SK-N-SH (cell line): ENCODE data around the gene APP. TPM values are rescaled to one million over a fixed set of nuclear protein-coding genes. Genes with fewer than 3 reads are reported as not detected.

Experiments
- CTCF ChIA-PET: fragments of 300-600, 350-600 bp; formaldehyde crosslinking; extraction: SDS; loops from one replicate; lab custom pipeline; 2021; lab: Yijun Ruan, JAX
- POLR2A ChIA-PET: fragments of 350-600 bp; sonication (Branson Sonifier 250); formaldehyde crosslinking; extraction: SDS; loops from one replicate; lab custom pipeline; 2020; ENCODE audit warnings: antibody characterized with exemption, inconsistent platforms; lab: Yijun Ruan, JAX
- DNase-seq: peaks from one replicate; pipeline ENCODE4 v3.0.0; 2012
- H2AFZ ChIP-seq: fragments of 200-600 bp; sonication (generic); 2 replicates; pipeline ENCODE4 v1.8.1; 2016; ENCODE audit warnings: antibody characterized with exemption, mild to moderate bottlenecking, low read depth
- H3F3A ChIP-seq: fragments of 200-600 bp; sonication (generic); replicated peaks from 2 replicates; pipeline ENCODE3; 2016; ENCODE audit warnings: antibody characterized with exemption, mild to moderate bottlenecking; ENCODE audit not compliant: insufficient read depth
- H3K27ac ChIP-seq, 2 experiments: fragments of 200-500 bp in 1 of 2; fragments of 200-600 bp in 1 of 2; sonication (Bioruptor generic) in 1 of 2; sonication (generic), shearing (Covaris generic) in 1 of 2; 2 replicates each; pipeline versions ENCODE4 v1.5.1 to v1.6.1; 2014 to 2016; ENCODE audit warnings: low read depth in 2 of 2, inconsistent platforms in 1 of 2, low read length in 1 of 2, mild to moderate bottlenecking in 1 of 2, mixed read lengths in 1 of 2
- H3K27me3 ChIP-seq: fragments of 200-600 bp; sonication (generic), shearing (Covaris generic); 2 replicates; pipeline ENCODE4 v1.6.1; 2016; ENCODE audit warnings: mixed run types; ENCODE audit not compliant: insufficient read depth
- H3K36me3 ChIP-seq, 2 experiments: fragments of 200-500 bp in 1 of 2; fragments of 200-600 bp in 1 of 2; sonication (Bioruptor generic) in 1 of 2; sonication (generic) in 1 of 2; replicated peaks in 1 of 2; 2 replicates each; pipeline versions ENCODE3 to v1.5.1; 2014 to 2016; ENCODE audit warnings: low read length in 1 of 2, mild to moderate bottlenecking in 1 of 2; ENCODE audit not compliant: insufficient read depth in 2 of 2, control insufficient read depth in 1 of 2
- H3K4me1 ChIP-seq, 2 experiments: fragments of 200-500 bp in 1 of 2; fragments of 200-600 bp in 1 of 2; sonication (Bioruptor generic) in 1 of 2; sonication (generic), shearing (Covaris generic) in 1 of 2; 2 replicates each; pipeline versions ENCODE4 v1.5.1 to v1.6.1; 2014 to 2016; ENCODE audit warnings: low read depth in 1 of 2, low read length in 1 of 2, mixed run types in 1 of 2; ENCODE audit not compliant: insufficient read depth in 2 of 2, control insufficient read depth in 1 of 2
- H3K4me2 ChIP-seq: fragments of 200-600 bp; sonication (generic), shearing (Covaris generic); 2 replicates; pipeline ENCODE4 v1.6.1; 2017; ENCODE audit warnings: mixed run types
- H3K4me3 ChIP-seq, 2 experiments: fragments of 200-500 bp in 1 of 2; fragments of 200-600 bp in 1 of 2; sonication (Bioruptor generic) in 1 of 2; sonication (generic), shearing (Covaris generic) in 1 of 2; 2 replicates each; pipeline versions ENCODE4 v1.5.1 to v1.8.1; 2014 to 2016; ENCODE audit warnings: low read depth in 2 of 2, inconsistent platforms in 1 of 2, low read length in 1 of 2, mild to moderate bottlenecking in 1 of 2, mixed read lengths in 1 of 2, moderate library complexity in 1 of 2
- H3K79me2 ChIP-seq: fragments of 200-600 bp; sonication (generic); 2 replicates; pipeline ENCODE4 v1.8.1; 2017; ENCODE audit warnings: mild to moderate bottlenecking; ENCODE audit not compliant: insufficient read depth
- H3K9ac ChIP-seq: fragments of 200-600 bp; sonication (generic); 2 replicates; pipeline ENCODE4 v1.6.1; 2017; ENCODE audit warnings: mixed run types
- H3K9me2 ChIP-seq: fragments of 200-600 bp; sonication (generic); 2 replicates; pipeline ENCODE4 v1.6.1; 2017; ENCODE audit warnings: mixed run types
- H3K9me3 ChIP-seq: fragments of 200-600 bp; sonication (generic); 2 replicates; pipeline ENCODE4 v1.6.1; 2017; ENCODE audit warnings: mixed run types, mild to moderate bottlenecking, moderate library complexity
- H4K20me1 ChIP-seq: fragments of 200-600 bp; sonication (generic); 2 replicates; pipeline ENCODE4 v1.6.1; 2017; ENCODE audit warnings: mild to moderate bottlenecking, mixed run types; ENCODE audit not compliant: insufficient read depth
- CHD2 ChIP-seq: fragments of 150-350 bp; IDR thresholded peaks from 2 replicates; pipeline ENCODE4 v1.6.1; 2018; ENCODE audit warnings: low read length; ENCODE audit not compliant: partially characterized antibody
- CTCF ChIP-seq: fragments of 200-600 bp; sonication (generic); IDR thresholded peaks from 2 replicates; pipeline ENCODE4 v1.6.1; 2017; ENCODE audit warnings: antibody characterized with exemption, mild to moderate bottlenecking, moderate library complexity
- FOSL2 ChIP-seq: IDR thresholded peaks from 2 replicates; pipeline ENCODE4 v1.4.0; 2012; ENCODE audit warnings: low read depth, mild to moderate bottlenecking, moderate library complexity, borderline replicate concordance
- FOXJ3 ChIP-seq: sonication (generic); formaldehyde crosslinking; IDR thresholded peaks from 2 replicates; pipeline ENCODE4 v1.5.1; 2020; ENCODE audit warnings: mild to moderate bottlenecking, missing genetic modification reagents
- FOXM1 ChIP-seq: IDR thresholded peaks from 2 replicates; pipeline ENCODE4 v1.4.0; 2012; ENCODE audit warnings: low read depth, mild to moderate bottlenecking
- GATA2 ChIP-seq: sonication (generic); formaldehyde crosslinking; IDR thresholded peaks from 2 replicates; pipeline ENCODE4 v1.5.0; 2020; ENCODE audit warnings: mild to moderate bottlenecking, missing genetic modification reagents
- IRF3 ChIP-seq: fragments of 150-350 bp; IDR thresholded peaks from 2 replicates; pipeline ENCODE4 v1.6.1; 2016; ENCODE audit warnings: mild to moderate bottlenecking, low read depth, low read length
- MEF2A ChIP-seq: IDR thresholded peaks from 2 replicates; pipeline ENCODE4 v1.4.0; 2012; ENCODE audit warnings: low read depth, borderline replicate concordance
- MXI1 ChIP-seq: IDR thresholded peaks from 2 replicates; pipeline ENCODE4 v1.6.1; 2012; ENCODE audit warnings: mild to moderate bottlenecking, low read depth, low read length, improper control_type of control experiment
- NRF1 ChIP-seq: IDR thresholded peaks from 2 replicates; pipeline ENCODE4 v1.6.1; 2012; ENCODE audit warnings: low read depth, mild to moderate bottlenecking, low read length
- PBX3 ChIP-seq: IDR thresholded peaks from 2 replicates; pipeline ENCODE4; 2012
- RAD21 ChIP-seq: IDR thresholded peaks from 2 replicates; pipeline ENCODE4 v1.6.1; 2012; ENCODE audit warnings: mild to moderate bottlenecking, low read length
- RCOR1 ChIP-seq: fragments of 150-350 bp; IDR thresholded peaks from 2 replicates; pipeline ENCODE4 v1.6.1; 2017; ENCODE audit warnings: antibody characterized with exemption, low read length
- RXRA ChIP-seq: IDR thresholded peaks from 2 replicates; pipeline ENCODE4 v1.4.0; 2012; ENCODE audit warnings: low read depth, mild to moderate bottlenecking, borderline replicate concordance
- TAF1 ChIP-seq: IDR thresholded peaks from 2 replicates; pipeline ENCODE4 v1.6.1; 2012; ENCODE audit warnings: low read depth, mild to moderate bottlenecking, low read length, moderate library complexity, borderline replicate concordance
- TCF12 ChIP-seq: IDR thresholded peaks from 2 replicates; pipeline ENCODE4 v1.4.0; 2012
- TEAD4 ChIP-seq: IDR thresholded peaks from 2 replicates; pipeline ENCODE4 v1.4.0; 2012; ENCODE audit warnings: mild to moderate bottlenecking, borderline replicate concordance; ENCODE audit not compliant: insufficient read depth
- ZBTB33 ChIP-seq: IDR thresholded peaks from 2 replicates; pipeline ENCODE4 v1.4.0; 2012; ENCODE audit warnings: low read depth, borderline replicate concordance
- WGBS: methylation state at CpG from one replicate; pipeline ENCODE4 v1.1.6; 2017; ENCODE audit warnings: low lambda C conversion rate; 5-methylcytosine and 5-hydroxymethylcytosine counted together
- polyA plus RNA-seq, 3 experiments: library from polyadenylated mRNA; depleted of rRNA; stranded (reverse); fragments of >200 nt; gene quantifications; 2 replicates each; pipeline ENCODE4 v1.2.3, GENCODE V29; 2012

Gene APP
- polyA plus RNA-seq, 1 of the 3 experiments (the other 2 are of a cell fraction): 780 TPM

- H2AFZ ChIP-seq: 0 out of 2 replicates have a peak overlapping the region, but pooled peaks have one; percentile 64
- no peaks in the 10 kb centered on the region for H3F3A ChIP-seq
- peak overlapping the region; percentile 65 to 92 for H3K4me3 ChIP-seq
- peak overlapping the region; percentile 92 for H3K9ac ChIP-seq
- peaks cover 16% of the 10 kb centered on the region; the same call in 1 of the 2 replicates for H4K20me1 ChIP-seq
- no peaks in the 10 kb centered on the region for H3K9me2 ChIP-seq
- H3K4me2 ChIP-seq: peak overlapping the region; percentile 97
- DNase-seq: no peak
- no peaks in the 10 kb centered on the region for H3K27me3 ChIP-seq
- peaks cover 71% of the 10 kb centered on the region for H3K79me2 ChIP-seq
- whole genome bisulfite sequencing: 60% methylated on average over 4 of the region's 4 CpGs
- H3K4me1 ChIP-seq: peaks cover 26 to 28% of the 10 kb centered on the region in 2 experiments; a peak in 3 of 4 replicates
- no peaks in the 10 kb centered on the region for H3K9me3 ChIP-seq
- ChIA-PET CTCF (interaction anchor here (0.5 to 4.2 kb wide), 20 partner anchors 9 to 549 kb away, joined by 3 to 59 read pairs (median 4); no protein-coding TSS in a partner anchor), POLR2A (interaction anchor here (1.2 to 1.4 kb wide), 2 partner anchors 272 to 434 kb away, joined by 3 to 4 read pairs; partner anchors contain the start of genes ATP5PF and GABPA)
- TF ChIP-seq TEAD4 (no peak), PBX3 (no peak), MXI1 (no peak)
- H3K27ac ChIP-seq: peak overlapping the region; percentile 76 to 97
- H3K36me3 ChIP-seq: peaks cover 0 to under 1% of the 10 kb centered on the region in 2 experiments
These were observed 2.2 kb downstream of the APP start for GRCh38 chr21:26168371-26168770.

GRCh38 chr21:26167593-26167992, 3.0 kb downstream of the APP start:
- no peaks in the 10 kb centered on the region for H3K9me3 ChIP-seq
- no peak overlapping the region for H3K9ac ChIP-seq
- H2AFZ ChIP-seq: no peak overlapping the region
- H3F3A ChIP-seq: no peaks in the 10 kb centered on the region
- ChIA-PET CTCF (interaction anchor here (0.9 to 4.2 kb wide), 12 partner anchors 10 to 550 kb away, joined by 3 to 59 read pairs (median 4); no protein-coding TSS in a partner anchor), POLR2A (interaction anchor here (1.2 kb wide), 1 partner anchor 271 kb away, joined by 3 read pairs; no protein-coding TSS in a partner anchor)
- 48% methylated on average over 9 of the region's 9 CpGs for WGBS
- H3K27ac ChIP-seq: peak overlapping the region in 1 of 2 experiments; percentile 97; a peak in 2 of 4 replicates
- TF ChIP-seq RCOR1 (no peak), MEF2A (no peak), GATA2 (CRISPR knock-in tag) (no peak; the same call in 1 of the 2 replicates), RXRA (no peak), TAF1 (no peak), CTCF (no peak), RAD21 (no peak), FOXJ3 (CRISPR knock-in tag) (no peak), ZBTB33 (no peak), FOSL2 (no peak), FOXM1 (no peak), IRF3 (no peak), CHD2 (no peak), NRF1 (no peak), TCF12 (no peak)
- peaks cover 0 to 5% of the 10 kb centered on the region in 2 experiments for H3K36me3 ChIP-seq
- H4K20me1 ChIP-seq: peaks cover 16% of the 10 kb centered on the region; the same call in 1 of the 2 replicates
- peaks cover 79% of the 10 kb centered on the region for H3K79me2 ChIP-seq
- H3K9me2 ChIP-seq: no peaks in the 10 kb centered on the region
- peak overlapping the region; percentile 97; the same call in 1 of the 2 replicates for H3K4me2 ChIP-seq
- H3K4me1 ChIP-seq: peaks cover 26% of the 10 kb centered on the region in 2 experiments; a peak in 3 of 4 replicates
- no peaks in the 10 kb centered on the region for H3K27me3 ChIP-seq
- no peak for DNase-seq
- peak overlapping the region in 1 of 2 experiments; percentile 25; a peak in 1 of 4 replicates for H3K4me3 ChIP-seq
